Endothelial cell of umbilical vein (primary cell): ENCODE measurements around the gene SPECC1L. TPM values are rescaled to one million over a fixed set of nuclear protein-coding genes. Genes with fewer than 3 reads are reported as not detected.

Experiments
- BruUV-seq: library from RNA; stranded (reverse); fragments of 400-500 nt; replicated peaks from 2 replicates; lab custom pipeline; 2021; lab: Mats Ljungman, UMichigan
- CTCF ChIA-PET: fragments of 300-600, 350-600 bp; sonication (Branson Sonifier 250); formaldehyde crosslinking; loops from one replicate; lab custom pipeline; 2021; ENCODE audit warnings: antibody characterized with exemption, inconsistent platforms; lab: Charles Lee
- POLR2A ChIA-PET: fragments of 300-600, 350-600 bp; sonication (Branson Sonifier 250); formaldehyde crosslinking; loops from one replicate; lab custom pipeline; 2021; ENCODE audit warnings: antibody characterized with exemption, inconsistent platforms; lab: Charles Lee
- DNase-seq: peaks from one replicate; pipeline ENCODE4 v3.0.0-alpha.2; 2011; ENCODE audit warnings: low read depth, low spot score
- FAIRE-seq: peaks from 2 replicates; lab custom pipeline; 2011; peaks lifted over from hg19 to GRCh38; lab: Jason Lieb, UNC
- H2AFZ ChIP-seq: 2 replicates; pipeline ENCODE4 v1.6.0; 2012; ENCODE audit warnings: low read depth, low read length, control low read depth, inconsistent platforms
- H3K27ac ChIP-seq: 2 replicates; pipeline ENCODE4 v1.5.1; 2011; ENCODE audit warnings: low read depth, mild to moderate bottlenecking, control low read depth, low read length, moderate library complexity; ENCODE audit not compliant: insufficient read depth
- H3K27me3 ChIP-seq, 2 experiments: 2 replicates each; pipeline versions ENCODE4 v1.6.0 to v1.6.1; 2011; ENCODE audit warnings: low read length in 2 of 2, mixed read lengths in 1 of 2; ENCODE audit not compliant: control insufficient read depth in 2 of 2, insufficient read depth in 2 of 2
- H3K36me3 ChIP-seq, 2 experiments: 2 replicates in 1 of 2; 3 replicates in 1 of 2; pipeline ENCODE4 v1.5.1; 2011; ENCODE audit warnings: low read length in 2 of 2, mild to moderate bottlenecking in 1 of 2, moderate library complexity in 1 of 2; ENCODE audit not compliant: control insufficient read depth in 2 of 2, insufficient read depth in 2 of 2; ENCODE audit errors: extremely low read depth in 1 of 2
- H3K4me1 ChIP-seq: 3 replicates; pipeline ENCODE4 v1.5.1; 2011; ENCODE audit warnings: mild to moderate bottlenecking, low read length; ENCODE audit not compliant: control insufficient read depth, insufficient read depth; ENCODE audit errors: extremely low read depth
- H3K4me2 ChIP-seq: 2 replicates; pipeline ENCODE4 v1.6.1; 2011; ENCODE audit warnings: low read length, control low read depth, mixed read lengths; ENCODE audit not compliant: insufficient read depth
- H3K4me3 ChIP-seq, 3 experiments: fragments of 200-600 bp in 1 of 3; sonication (generic), shearing (Covaris generic) in 1 of 3; replicated peaks in 1 of 3; 2 replicates each; pipeline ENCODE4 v1.5.1; 2011 to 2016; ENCODE audit warnings: control low read depth in 3 of 3, low read length in 3 of 3, mild to moderate bottlenecking in 2 of 3, inconsistent platforms in 1 of 3, low read depth in 1 of 3, moderate library complexity in 1 of 3; ENCODE audit not compliant: insufficient read depth in 1 of 3
- H3K79me2 ChIP-seq: 2 replicates; pipeline ENCODE4 v1.6.0; 2012; ENCODE audit warnings: low read length, inconsistent platforms; ENCODE audit not compliant: control insufficient read depth, insufficient read depth
- H3K9ac ChIP-seq: replicated peaks from 2 replicates; pipeline ENCODE3; 2011; ENCODE audit warnings: low read length, control low read depth; ENCODE audit not compliant: insufficient read depth; ENCODE audit errors: extremely low read depth
- H3K9me1 ChIP-seq: replicated peaks from 3 replicates; pipeline ENCODE4 v1.6.0; 2011; ENCODE audit warnings: mild to moderate bottlenecking, low read length; ENCODE audit not compliant: control insufficient read depth, insufficient read depth; ENCODE audit errors: extremely low read depth
- H3K9me3 ChIP-seq: replicated peaks from 2 replicates; pipeline ENCODE4 v1.5.1; 2012; ENCODE audit warnings: low read length, inconsistent platforms; ENCODE audit not compliant: control insufficient read depth, insufficient read depth
- H4K20me1 ChIP-seq: replicated peaks from 2 replicates; pipeline ENCODE3; 2011; ENCODE audit warnings: mild to moderate bottlenecking, low read length; ENCODE audit not compliant: control insufficient read depth, insufficient read depth; ENCODE audit errors: extremely low read depth
- EZH2 ChIP-seq: IDR thresholded peaks from 2 replicates; pipeline ENCODE4 v1.6.1; 2012; ENCODE audit warnings: borderline replicate concordance, low read depth, mild to moderate bottlenecking, moderate library complexity, low read length, inconsistent platforms; ENCODE audit not compliant: severe bottlenecking
- FOS ChIP-seq: IDR thresholded peaks from 2 replicates; pipeline ENCODE4 v1.6.1; 2011; ENCODE audit warnings: mild to moderate bottlenecking, low read length, moderate library complexity, borderline replicate concordance; ENCODE audit not compliant: insufficient read depth
- GATA2 ChIP-seq: IDR thresholded peaks from 2 replicates; pipeline ENCODE4 v1.7.0; 2011; ENCODE audit warnings: low read depth, mild to moderate bottlenecking, moderate library complexity, mixed read lengths, low read length; ENCODE audit not compliant: insufficient read length, insufficient read depth
- JUN ChIP-seq: IDR thresholded peaks from 2 replicates; pipeline ENCODE4 v1.6.1; 2011; ENCODE audit warnings: borderline replicate concordance, low read depth; ENCODE audit not compliant: insufficient read length, insufficient read depth
- MAX ChIP-seq: IDR thresholded peaks from 2 replicates; pipeline ENCODE4 v1.6.1; 2011; ENCODE audit not compliant: insufficient read depth, insufficient read length
- MYC ChIP-seq: IDR thresholded peaks from one replicate; pipeline ENCODE4 v1.6.1; 2011; ENCODE audit warnings: mild to moderate bottlenecking, low read depth, low read length
- POLR2A ChIP-seq: IDR thresholded peaks from 2 replicates; pipeline ENCODE4 v1.6.1; 2012; ENCODE audit warnings: low read depth, mild to moderate bottlenecking, control low read depth, low read length
- POLR2AphosphoS5 ChIP-seq: IDR thresholded peaks from 2 replicates; pipeline ENCODE4 v1.6.1; 2012; ENCODE audit warnings: low read depth, mild to moderate bottlenecking, control low read depth, low read length, moderate library complexity; ENCODE audit not compliant: insufficient read depth
- dilution Hi-C: fragments of 300-500 bp; cut with MboI; formaldehyde crosslinking; loops from one replicate; pipeline ENCODE4 v1.15.0; 2019; ENCODE audit warnings: low sequenced_read_pairs; ENCODE audit not compliant: extremely low pct_ligation_motif_present
- intact Hi-C: fragments of 100-400 bp; cut with micrococcal nuclease; formaldehyde crosslinking; loops from one replicate; pipeline ENCODE4 v1.10.0; 2022
- polyA plus RNA-seq, 4 experiments: library from polyadenylated mRNA; depleted of rRNA in 3 of 4; stranded (reverse) in 3 of 4; unstranded in 1 of 4; fragments of >200 nt; gene quantifications; 2 replicates each; pipeline versions ENCODE4 v1.2.1 to v1.2.3, GENCODE V29; 2011 to 2012; ENCODE audit warnings: missing spikeins in 1 of 4
- total RNA-seq: library from RNA; stranded (reverse); gene quantifications from 2 replicates; pipeline ENCODE4 v1.2.3, GENCODE V29; 2021
- TF ChIP-seq, protein P1 (sequence below), 2 donors: IDR thresholded peaks; 1 replicate in 1 of 2; 2 replicates in 1 of 2; pipeline ENCODE4 v1.5.1; 2011; ENCODE audit warnings: low read length in 2 of 2, mild to moderate bottlenecking in 2 of 2, moderate library complexity in 2 of 2, control low read depth in 1 of 2, inconsistent platforms in 1 of 2, low read depth in 1 of 2; ENCODE audit not compliant: insufficient read depth in 1 of 2; ENCODE audit errors: extremely low read depth in 1 of 2

The SPECC1L gene
- total and polyA plus RNA-seq, 2 donors (not counting 3 experiments of a cell fraction or from before 2014, with no cell fraction given): 22.8 to 79.3 TPM

DNA sequence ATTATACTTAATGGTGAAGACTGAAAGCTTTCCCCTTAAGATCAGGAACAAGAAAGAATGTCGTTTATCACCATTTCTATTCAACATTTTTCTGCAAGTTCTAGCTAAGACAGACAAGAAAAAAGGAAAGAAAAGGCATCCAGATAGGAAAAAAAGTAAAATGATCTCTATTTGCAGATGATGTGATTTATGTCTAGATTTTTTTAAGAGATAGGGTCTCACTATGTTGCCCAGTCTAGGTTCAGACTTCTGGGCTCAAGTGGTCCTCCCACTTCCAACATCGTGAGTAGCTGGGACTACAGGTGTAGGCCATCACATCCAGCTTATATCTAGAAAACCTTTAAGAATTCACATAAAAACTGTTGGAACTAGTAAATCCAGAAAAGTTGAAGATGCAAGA is 105.4 kb downstream of the SPECC1L start:
- H3K9me1 ChIP-seq: no peaks in the 10 kb centered on the region
- ChIA-PET CTCF (no interaction called here), POLR2A (no interaction called here)
- no peaks in the 10 kb centered on the region for H3K9me3 ChIP-seq
- no peak for DNase-seq
- H2AFZ ChIP-seq: no peak overlapping the region
- no peaks in the 10 kb centered on the region for H3K27me3 ChIP-seq
- peaks cover 19% of the 10 kb centered on the region for H3K4me1 ChIP-seq
- FAIRE-seq: no peak
- no TSS peak for BruUV-seq
- dilution Hi-C loops (no loop called here), intact Hi-C loops (no loop called here)
- H3K36me3 ChIP-seq: peaks cover 6 to 7% of the 10 kb centered on the region in 2 experiments
- H3K4me3 ChIP-seq: no peak overlapping the region
- TF ChIP-seq POLR2A (no peak), MAX (no peak), FOS (no peak), EZH2 (no peak), MYC (no peak), JUN (no peak), POLR2AphosphoS5 (no peak), GATA2 (no peak)
- TF ChIP-seq, protein P1, sequence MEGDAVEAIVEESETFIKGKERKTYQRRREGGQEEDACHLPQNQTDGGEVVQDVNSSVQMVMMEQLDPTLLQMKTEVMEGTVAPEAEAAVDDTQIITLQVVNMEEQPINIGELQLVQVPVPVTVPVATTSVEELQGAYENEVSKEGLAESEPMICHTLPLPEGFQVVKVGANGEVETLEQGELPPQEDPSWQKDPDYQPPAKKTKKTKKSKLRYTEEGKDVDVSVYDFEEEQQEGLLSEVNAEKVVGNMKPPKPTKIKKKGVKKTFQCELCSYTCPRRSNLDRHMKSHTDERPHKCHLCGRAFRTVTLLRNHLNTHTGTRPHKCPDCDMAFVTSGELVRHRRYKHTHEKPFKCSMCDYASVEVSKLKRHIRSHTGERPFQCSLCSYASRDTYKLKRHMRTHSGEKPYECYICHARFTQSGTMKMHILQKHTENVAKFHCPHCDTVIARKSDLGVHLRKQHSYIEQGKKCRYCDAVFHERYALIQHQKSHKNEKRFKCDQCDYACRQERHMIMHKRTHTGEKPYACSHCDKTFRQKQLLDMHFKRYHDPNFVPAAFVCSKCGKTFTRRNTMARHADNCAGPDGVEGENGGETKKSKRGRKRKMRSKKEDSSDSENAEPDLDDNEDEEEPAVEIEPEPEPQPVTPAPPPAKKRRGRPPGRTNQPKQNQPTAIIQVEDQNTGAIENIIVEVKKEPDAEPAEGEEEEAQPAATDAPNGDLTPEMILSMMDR (IDR thresholded peaks at IDR 0.05; ENCODE audit: extremely low read depth in 1 of 2, insufficient read depth in 1 of 2, low read depth in 1 of 2, low read length in 2 of 2): no peak
- no peaks in the 10 kb centered on the region for H4K20me1 ChIP-seq
- H3K27ac ChIP-seq: no peak overlapping the region
- H3K79me2 ChIP-seq: peaks cover 3% of the 10 kb centered on the region
- H3K4me2 ChIP-seq: no peak overlapping the region
- H3K9ac ChIP-seq: no peak overlapping the region
